Measurements from ENCODE around the gene ARL8A.
"Not testable (repeated sequence)": the region's sequence is repeated elsewhere in the genome, so short reads cannot be mapped to it uniquely, and the experiment has no call there.

The ARL8A gene

GRCh38 chr1:202172015-202172355 is 27.4 kb upstream of the ARL8A start:
- FAIRE-seq, result no peak

DNA sequence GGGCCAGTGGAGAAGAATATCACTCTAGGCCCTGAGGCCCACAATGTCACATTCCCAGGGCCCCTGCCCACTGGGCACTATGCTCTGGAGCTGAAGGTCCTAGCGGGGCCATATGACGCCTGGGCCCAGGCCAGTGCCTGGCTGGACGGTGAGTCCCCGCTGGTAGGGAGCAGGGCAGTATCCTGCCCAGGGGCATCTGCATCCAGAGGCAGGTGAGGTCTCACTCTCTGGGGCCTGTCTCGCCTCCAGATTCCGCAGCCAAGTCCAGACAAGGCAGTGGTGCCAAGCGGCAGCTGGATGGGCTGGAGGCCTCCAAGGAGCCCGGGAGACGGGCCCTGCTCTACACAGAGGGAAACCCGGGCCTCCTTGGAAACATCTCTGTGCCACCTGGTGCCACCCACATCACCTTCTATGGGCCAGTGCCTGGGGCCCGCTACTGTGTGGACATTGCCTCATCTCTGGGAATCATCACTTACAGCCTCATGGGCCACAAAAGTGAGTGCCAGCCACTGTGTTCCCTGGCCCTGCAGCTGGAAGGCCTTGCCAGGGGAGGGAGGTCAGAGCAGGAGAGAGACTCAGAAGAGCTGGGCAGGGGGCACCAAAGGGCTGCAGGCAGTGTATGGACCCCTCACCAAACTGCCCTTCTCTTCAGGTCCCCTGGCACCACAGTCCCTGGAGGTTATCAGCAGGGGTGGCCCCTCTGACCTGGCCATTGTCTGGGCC is 26.9 kb upstream of the ARL8A start:
- FAIRE-seq, result no peak

GRCh38 chr1:202170726-202171125 is 26.2 kb upstream of the ARL8A start:
- no peak for FAIRE-seq

GRCh38 chr1:202168861-202169260 is 24.3 kb upstream of the ARL8A start:
- FAIRE-seq, result no peak

DNA sequence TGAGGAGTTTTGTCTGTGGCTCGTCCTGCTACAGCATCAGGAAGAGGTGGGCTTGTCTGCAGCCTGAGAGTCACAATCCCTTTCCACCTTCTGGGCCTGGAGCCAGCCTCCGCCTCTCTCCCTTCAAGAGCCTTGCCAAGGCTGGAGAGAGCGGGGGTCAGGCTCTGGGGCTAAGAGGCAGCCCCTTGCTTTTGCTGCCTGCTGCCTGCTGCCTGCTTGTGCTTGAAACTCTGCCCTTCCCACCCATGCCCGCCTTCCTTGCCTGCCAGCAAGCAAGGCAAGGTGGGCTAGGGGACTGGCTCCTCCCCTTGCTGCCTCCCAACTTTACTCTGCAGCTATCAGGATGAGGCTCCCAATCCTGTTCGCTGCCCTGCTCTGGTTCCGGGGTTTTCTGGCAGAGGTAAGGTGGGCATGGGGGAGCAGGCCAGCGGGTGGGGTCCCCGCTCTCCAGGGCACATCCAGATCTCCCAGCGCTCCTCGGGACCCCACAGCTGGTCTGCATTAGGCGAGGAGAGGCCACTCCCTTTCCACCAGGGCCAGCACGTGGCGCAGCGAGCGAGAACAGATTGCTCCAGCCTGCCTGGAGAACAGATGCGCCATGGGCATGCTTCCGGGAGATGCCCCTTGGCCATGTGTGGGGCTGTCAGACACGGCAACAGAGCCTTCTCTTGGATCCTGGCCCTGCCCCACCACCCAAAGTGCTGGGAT is 23.3 kb upstream of the ARL8A start:
- FAIRE-seq, result no peak

- not testable (repeated sequence) for FAIRE-seq
Observed at GRCh38 chr1:202167054-202167453, 22.5 kb upstream of the ARL8A start.

- no peak for FAIRE-seq
Observed at GRCh38 chr1:202165942-202166843, 21.7 kb upstream of the ARL8A start.

DNA sequence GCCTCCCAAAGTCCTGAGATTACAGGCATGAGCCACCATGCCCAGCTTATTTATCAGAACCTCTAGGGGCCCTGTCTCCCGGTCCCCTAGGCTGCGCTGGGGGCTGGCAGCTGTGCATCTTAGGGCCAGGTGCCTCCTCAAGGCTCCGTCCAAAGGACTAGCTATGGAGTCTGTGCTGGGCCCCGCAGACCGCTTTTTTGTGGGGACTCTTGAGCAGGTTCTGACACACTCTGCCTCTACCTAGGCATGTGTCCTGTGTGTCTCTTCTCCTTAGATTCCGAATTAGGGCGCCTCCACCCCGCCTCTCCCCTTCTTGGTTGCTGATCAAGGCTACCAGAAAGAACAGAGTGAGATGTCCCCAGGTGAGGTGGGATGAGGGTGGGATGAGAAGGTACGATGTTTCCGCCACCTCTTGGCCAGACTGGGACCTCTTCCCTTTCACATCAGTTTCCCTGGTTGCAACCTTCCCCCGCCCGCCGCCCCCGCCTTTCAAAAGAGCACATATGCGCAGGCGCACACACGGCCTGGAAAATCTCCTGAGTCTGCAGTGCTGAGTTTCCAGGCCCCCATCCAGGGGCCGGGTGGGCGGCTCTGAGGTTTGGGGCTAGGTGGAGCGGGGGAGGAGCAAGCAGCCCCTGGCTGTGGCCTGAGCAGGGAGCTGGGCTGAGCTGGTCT is 20.9 kb upstream of the ARL8A start:
- no peak for FAIRE-seq

DNA sequence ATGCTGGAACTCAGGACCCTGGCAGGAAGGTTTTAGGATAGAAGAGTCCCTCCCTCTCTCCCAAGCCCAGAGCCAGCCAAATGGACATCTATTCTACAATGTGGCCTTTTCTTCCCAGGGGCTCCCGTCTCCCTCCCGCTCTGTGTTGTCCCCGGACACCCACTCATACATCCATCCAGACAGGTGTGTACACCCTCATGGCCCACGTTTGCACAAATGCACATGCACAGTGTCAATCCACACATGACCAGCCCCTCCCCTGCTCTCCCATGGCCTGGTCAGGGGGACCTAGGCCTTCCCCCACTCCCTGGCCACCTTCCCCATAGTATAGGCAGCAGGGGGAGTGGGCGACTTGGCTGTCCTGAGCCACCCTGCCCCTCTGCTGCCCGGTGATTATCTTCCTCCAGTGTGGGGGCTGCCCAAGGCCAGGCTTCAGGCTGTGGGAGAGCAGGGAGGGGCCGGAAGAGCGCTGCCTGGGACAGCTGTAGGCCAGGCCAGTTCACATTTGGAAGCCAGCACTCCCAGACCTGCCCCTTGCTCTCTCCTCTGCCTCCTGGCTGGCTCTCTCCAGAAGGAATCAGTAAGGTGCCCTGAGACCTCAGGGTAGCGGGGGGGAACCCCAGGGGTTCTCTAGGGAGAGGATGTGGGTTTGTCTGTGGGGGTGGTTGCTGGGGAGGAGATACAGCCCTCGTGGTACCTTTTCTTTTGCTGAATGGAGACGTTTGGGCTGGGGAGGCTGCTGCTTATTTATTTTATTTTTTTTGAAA is 19.9 kb upstream of the ARL8A start:
- no peak for FAIRE-seq

GRCh38 chr1:202163281-202164270 is 19.0 kb upstream of the ARL8A start:
- no peak for FAIRE-seq

- no peak for FAIRE-seq
Observed at GRCh38 chr1:202162418-202163280, 18.1 kb upstream of the ARL8A start.

- FAIRE-seq, result no peak
Observed at GRCh38 chr1:202162047-202162417, 17.5 kb upstream of the ARL8A start.

- no peak for FAIRE-seq
Observed at GRCh38 chr1:202161151-202162046, 16.9 kb upstream of the ARL8A start.

- no peak for FAIRE-seq
Observed at GRCh38 chr1:202160377-202160940, 15.9 kb upstream of the ARL8A start, which contains the start of gene PTPN7. Gene PTPN7 (minus strand): TSS chr1:202160602. CDS start chr1:202159402, 1,200 bp downstream.

- FAIRE-seq, result no peak
Observed at GRCh38 chr1:202159534-202160371, 15.2 kb upstream of the ARL8A start.

GRCh38 chr1:202158810-202159533 is 14.4 kb upstream of the ARL8A start:
- no peak for FAIRE-seq

GRCh38 chr1:202157945-202158344 is 13.4 kb upstream of the ARL8A start:
- FAIRE-seq, result no peak

All from endometrium (tissue), 2 donors.